HCT116 (cell line): ENCODE data around the gene PAX5.

Experiments used
- CEBPB ChIP-seq: IDR thresholded peaks from 2 replicates; pipeline ENCODE4 v1.6.1; 2012; ENCODE audit warnings: low read depth
- EZH2phosphoT487 ChIP-seq: fragments of 200-600 bp; IDR thresholded peaks from 2 replicates; pipeline ENCODE4 v1.6.1; 2018; ENCODE audit warnings: antibody characterized with exemption, borderline replicate concordance
- JUND ChIP-seq: IDR thresholded peaks from 2 replicates; pipeline ENCODE4 v1.6.1; 2012
- POLR2A ChIP-seq: IDR thresholded peaks from 2 replicates; pipeline ENCODE4 v1.7.0; 2011; ENCODE audit warnings: borderline replicate concordance; ENCODE audit not compliant: insufficient read depth, insufficient read length; ENCODE audit errors: extremely low read depth
- POLR2AphosphoS5 ChIP-seq: IDR thresholded peaks from 2 replicates; pipeline ENCODE4 v1.6.1; 2011; ENCODE audit warnings: mild to moderate bottlenecking, low read depth, low read length, moderate library complexity
- RAD21 ChIP-seq: IDR thresholded peaks from 2 replicates; pipeline ENCODE4 v1.6.1; 2012; ENCODE audit warnings: low read depth, mild to moderate bottlenecking
- SIN3A ChIP-seq: IDR thresholded peaks from 2 replicates; pipeline ENCODE4 v1.6.1; 2012; ENCODE audit warnings: low read depth
- SP1 ChIP-seq: IDR thresholded peaks from 2 replicates; pipeline ENCODE4 v1.6.1; 2012; ENCODE audit warnings: low read depth
- TCF7L2 ChIP-seq: IDR thresholded peaks from 2 replicates; pipeline ENCODE4 v1.7.0; 2011; ENCODE audit warnings: borderline replicate concordance, inconsistent platforms; ENCODE audit not compliant: insufficient read depth, insufficient read length; ENCODE audit errors: extremely low read depth
- TF ChIP-seq, protein P1 (sequence below), 3 experiments: fragments of 200-600 bp in 1 of 3; sonication (generic) in 1 of 3; IDR thresholded peaks in 2 of 3; conservative IDR thresholded peaks in 1 of 3; 2 replicates each; pipeline ENCODE4 v1.5.1; 2012 to 2017; ENCODE audit warnings: low read depth in 2 of 3, low read length in 2 of 3, antibody characterized with exemption in 1 of 3, borderline replicate concordance in 1 of 3, control low read depth in 1 of 3, mild to moderate bottlenecking in 1 of 3, mixed read lengths in 1 of 3, mixed run types in 1 of 3, moderate library complexity in 1 of 3; ENCODE audit not compliant: insufficient read depth in 1 of 3
- TF ChIP-seq, protein P2 (sequence below): IDR thresholded peaks from 2 replicates; pipeline ENCODE4 v1.6.1; 2012; ENCODE audit warnings: low read depth
- TF ChIP-seq, protein P3 (sequence below): IDR thresholded peaks from 2 replicates; pipeline ENCODE4 v1.6.1; 2011; ENCODE audit warnings: mild to moderate bottlenecking, low read length, moderate library complexity; ENCODE audit not compliant: insufficient replicate concordance; ENCODE audit errors: extremely low read depth
- TF ChIP-seq, protein P4 (sequence below): IDR thresholded peaks from 2 replicates; pipeline ENCODE4 v1.6.1; 2012

DNA sequence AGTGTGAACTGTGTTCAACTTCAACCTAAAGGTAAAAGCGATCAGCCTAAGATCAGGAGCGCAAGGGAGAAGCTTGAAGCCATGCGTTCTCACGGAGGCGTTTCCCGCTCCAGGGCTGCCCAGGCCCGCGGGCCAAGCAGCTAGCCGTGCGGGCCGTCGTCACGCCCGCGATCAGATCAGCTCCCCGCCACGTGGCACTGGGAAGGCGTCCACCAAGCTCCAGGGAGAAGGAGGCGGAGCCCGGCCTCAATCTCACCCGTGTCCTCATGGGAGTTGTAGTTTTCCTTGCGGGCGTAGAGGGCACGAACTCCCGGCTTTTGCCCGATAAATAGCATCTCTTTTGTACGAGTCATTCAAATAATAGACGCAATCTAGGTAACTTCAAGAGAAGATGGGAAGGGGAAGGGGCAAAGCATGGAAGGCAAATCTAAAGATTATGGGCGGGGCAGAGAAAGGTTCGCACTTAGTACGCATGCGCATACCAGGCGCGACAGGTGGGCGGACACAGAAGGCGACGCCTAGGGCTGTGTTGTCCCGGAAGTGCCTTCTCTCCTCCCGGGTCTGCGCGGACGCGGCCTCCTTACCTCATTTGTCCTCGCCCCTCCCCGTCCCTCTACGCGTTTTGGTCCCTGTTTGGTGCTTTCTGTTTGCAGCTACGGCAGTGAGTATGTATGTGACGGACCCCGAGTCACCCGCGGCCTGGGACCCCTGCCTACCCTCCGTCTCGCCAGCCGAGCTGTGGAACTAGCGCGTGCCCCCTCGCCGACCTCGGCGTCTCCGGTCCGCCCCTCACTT lies 45.5 kb upstream of the PAX5 start:
- TF ChIP-seq CEBPB (no peak), SIN3A (peak; percentile 51; the same call in 1 of the 2 replicates), POLR2AphosphoS5 (peak; percentile 81), TCF7L2 (peak; percentile 28), RAD21 (no peak), JUND (no peak), EZH2phosphoT487 (no peak), POLR2A (no peak), SP1 (peak; percentile 52)
- TF ChIP-seq, protein P1, sequence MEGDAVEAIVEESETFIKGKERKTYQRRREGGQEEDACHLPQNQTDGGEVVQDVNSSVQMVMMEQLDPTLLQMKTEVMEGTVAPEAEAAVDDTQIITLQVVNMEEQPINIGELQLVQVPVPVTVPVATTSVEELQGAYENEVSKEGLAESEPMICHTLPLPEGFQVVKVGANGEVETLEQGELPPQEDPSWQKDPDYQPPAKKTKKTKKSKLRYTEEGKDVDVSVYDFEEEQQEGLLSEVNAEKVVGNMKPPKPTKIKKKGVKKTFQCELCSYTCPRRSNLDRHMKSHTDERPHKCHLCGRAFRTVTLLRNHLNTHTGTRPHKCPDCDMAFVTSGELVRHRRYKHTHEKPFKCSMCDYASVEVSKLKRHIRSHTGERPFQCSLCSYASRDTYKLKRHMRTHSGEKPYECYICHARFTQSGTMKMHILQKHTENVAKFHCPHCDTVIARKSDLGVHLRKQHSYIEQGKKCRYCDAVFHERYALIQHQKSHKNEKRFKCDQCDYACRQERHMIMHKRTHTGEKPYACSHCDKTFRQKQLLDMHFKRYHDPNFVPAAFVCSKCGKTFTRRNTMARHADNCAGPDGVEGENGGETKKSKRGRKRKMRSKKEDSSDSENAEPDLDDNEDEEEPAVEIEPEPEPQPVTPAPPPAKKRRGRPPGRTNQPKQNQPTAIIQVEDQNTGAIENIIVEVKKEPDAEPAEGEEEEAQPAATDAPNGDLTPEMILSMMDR (IDR thresholded peaks at IDR 0.05 in 2 of 3, conservative IDR thresholded peaks at IDR 0.05 in 1 of 3; ENCODE audit: borderline replicate concordance in 1 of 3, insufficient read depth in 1 of 3, low read depth in 2 of 3, low read length in 2 of 3), result no peak
- TF ChIP-seq, protein P2, sequence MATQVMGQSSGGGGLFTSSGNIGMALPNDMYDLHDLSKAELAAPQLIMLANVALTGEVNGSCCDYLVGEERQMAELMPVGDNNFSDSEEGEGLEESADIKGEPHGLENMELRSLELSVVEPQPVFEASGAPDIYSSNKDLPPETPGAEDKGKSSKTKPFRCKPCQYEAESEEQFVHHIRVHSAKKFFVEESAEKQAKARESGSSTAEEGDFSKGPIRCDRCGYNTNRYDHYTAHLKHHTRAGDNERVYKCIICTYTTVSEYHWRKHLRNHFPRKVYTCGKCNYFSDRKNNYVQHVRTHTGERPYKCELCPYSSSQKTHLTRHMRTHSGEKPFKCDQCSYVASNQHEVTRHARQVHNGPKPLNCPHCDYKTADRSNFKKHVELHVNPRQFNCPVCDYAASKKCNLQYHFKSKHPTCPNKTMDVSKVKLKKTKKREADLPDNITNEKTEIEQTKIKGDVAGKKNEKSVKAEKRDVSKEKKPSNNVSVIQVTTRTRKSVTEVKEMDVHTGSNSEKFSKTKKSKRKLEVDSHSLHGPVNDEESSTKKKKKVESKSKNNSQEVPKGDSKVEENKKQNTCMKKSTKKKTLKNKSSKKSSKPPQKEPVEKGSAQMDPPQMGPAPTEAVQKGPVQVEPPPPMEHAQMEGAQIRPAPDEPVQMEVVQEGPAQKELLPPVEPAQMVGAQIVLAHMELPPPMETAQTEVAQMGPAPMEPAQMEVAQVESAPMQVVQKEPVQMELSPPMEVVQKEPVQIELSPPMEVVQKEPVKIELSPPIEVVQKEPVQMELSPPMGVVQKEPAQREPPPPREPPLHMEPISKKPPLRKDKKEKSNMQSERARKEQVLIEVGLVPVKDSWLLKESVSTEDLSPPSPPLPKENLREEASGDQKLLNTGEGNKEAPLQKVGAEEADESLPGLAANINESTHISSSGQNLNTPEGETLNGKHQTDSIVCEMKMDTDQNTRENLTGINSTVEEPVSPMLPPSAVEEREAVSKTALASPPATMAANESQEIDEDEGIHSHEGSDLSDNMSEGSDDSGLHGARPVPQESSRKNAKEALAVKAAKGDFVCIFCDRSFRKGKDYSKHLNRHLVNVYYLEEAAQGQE, result no peak
- TF ChIP-seq, protein P3, sequence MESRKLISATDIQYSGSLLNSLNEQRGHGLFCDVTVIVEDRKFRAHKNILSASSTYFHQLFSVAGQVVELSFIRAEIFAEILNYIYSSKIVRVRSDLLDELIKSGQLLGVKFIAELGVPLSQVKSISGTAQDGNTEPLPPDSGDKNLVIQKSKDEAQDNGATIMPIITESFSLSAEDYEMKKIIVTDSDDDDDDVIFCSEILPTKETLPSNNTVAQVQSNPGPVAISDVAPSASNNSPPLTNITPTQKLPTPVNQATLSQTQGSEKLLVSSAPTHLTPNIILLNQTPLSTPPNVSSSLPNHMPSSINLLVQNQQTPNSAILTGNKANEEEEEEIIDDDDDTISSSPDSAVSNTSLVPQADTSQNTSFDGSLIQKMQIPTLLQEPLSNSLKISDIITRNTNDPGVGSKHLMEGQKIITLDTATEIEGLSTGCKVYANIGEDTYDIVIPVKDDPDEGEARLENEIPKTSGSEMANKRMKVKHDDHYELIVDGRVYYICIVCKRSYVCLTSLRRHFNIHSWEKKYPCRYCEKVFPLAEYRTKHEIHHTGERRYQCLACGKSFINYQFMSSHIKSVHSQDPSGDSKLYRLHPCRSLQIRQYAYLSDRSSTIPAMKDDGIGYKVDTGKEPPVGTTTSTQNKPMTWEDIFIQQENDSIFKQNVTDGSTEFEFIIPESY, result no peak
- TF ChIP-seq, protein P4, sequence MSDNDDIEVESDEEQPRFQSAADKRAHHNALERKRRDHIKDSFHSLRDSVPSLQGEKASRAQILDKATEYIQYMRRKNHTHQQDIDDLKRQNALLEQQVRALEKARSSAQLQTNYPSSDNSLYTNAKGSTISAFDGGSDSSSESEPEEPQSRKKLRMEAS, result peak; percentile 100
